ENCODE data around the gene EYS.

The EYS gene

DNA sequence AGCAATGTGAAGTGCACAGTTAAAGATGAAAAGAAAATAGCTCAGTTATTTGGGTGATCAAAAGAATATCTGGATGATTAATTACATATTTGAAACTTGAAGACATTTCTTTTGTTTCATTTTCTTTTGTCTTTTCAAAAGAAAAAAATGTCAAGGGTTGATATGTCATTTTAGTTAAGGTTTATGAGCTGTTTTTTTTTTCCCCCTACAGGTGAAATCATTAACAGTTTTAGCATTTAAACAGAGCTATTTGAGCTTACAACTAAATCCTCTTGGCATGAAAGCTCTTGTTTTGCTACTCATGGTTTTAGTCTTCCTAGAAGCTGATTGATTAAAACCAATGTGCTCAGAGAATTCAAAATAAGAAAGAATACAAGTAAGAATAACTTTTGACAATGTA lies 1184.2 kb downstream of the EYS start:
- TF ChIP-seq, protein P1, sequence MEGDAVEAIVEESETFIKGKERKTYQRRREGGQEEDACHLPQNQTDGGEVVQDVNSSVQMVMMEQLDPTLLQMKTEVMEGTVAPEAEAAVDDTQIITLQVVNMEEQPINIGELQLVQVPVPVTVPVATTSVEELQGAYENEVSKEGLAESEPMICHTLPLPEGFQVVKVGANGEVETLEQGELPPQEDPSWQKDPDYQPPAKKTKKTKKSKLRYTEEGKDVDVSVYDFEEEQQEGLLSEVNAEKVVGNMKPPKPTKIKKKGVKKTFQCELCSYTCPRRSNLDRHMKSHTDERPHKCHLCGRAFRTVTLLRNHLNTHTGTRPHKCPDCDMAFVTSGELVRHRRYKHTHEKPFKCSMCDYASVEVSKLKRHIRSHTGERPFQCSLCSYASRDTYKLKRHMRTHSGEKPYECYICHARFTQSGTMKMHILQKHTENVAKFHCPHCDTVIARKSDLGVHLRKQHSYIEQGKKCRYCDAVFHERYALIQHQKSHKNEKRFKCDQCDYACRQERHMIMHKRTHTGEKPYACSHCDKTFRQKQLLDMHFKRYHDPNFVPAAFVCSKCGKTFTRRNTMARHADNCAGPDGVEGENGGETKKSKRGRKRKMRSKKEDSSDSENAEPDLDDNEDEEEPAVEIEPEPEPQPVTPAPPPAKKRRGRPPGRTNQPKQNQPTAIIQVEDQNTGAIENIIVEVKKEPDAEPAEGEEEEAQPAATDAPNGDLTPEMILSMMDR (conservative IDR thresholded peaks at IDR 0.05), result no peak
- no peak overlapping the region for H3K27ac ChIP-seq

DNA sequence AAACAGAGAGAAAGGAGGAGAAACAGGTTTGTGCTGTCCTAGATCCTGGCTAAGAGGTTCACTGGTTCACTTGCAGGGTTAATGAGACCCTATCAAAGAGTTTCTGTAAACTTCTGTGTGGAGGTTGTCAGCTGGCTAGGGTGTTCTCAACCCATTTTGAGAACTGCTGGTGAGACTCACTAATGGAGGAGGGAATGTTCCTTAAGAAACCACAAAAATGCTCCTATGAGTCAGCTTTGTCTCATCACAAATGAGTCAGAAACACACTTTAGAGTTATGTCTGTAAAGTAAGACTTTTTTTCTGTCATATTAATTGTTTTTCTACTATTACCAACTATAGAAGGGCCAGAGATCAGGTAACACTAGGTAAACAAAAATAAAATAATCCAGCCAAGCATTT lies 1187.0 kb downstream of the EYS start:
- TF ChIP-seq, protein P1 (conservative IDR thresholded peaks at IDR 0.05), result no peak
- H3K27ac ChIP-seq, result no peak overlapping the region

DNA sequence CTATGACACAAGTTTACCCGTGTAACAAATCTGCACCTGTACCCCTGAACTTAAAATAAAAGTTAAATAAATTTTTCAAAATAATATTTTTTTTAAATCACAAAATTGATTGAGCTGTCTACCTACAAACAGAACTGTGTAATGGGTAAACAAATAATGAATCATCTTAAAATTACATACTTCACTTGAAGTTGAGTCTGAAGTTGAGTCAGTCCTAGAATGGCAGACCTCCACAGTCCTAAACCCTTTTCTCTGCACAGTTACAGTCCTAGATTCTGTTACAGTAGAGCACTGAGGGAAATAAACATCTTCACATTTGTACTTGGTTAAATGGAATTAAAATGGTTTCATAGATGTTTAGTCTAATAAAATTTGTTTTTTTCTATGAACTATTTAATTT lies 1190.6 kb downstream of the EYS start:
- no peak overlapping the region for H3K27ac ChIP-seq
- TF ChIP-seq, protein P1 (conservative IDR thresholded peaks at IDR 0.05), result no peak

DNA sequence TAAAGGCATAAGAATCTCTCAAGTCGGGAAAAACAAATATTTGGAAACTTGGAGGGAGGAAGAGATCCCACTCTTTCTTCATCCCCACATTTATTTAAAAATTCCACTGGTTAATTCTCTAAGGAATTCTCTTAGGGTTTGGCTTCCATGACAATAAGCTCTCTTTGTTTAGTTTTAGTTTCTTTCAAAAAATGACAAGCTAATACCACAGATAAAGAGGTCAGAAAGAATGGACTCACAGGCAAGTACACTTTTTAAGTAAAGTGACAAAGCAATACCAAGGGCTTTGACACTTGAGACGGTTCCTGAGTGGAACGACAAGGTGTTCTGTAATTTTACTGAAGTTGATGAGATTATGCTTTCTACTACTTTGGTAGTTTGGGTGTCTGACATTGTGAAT lies 1199.4 kb downstream of the EYS start:
- TF ChIP-seq, protein P1 (conservative IDR thresholded peaks at IDR 0.05), result no peak
- H3K27ac ChIP-seq, result no peak overlapping the region

DNA sequence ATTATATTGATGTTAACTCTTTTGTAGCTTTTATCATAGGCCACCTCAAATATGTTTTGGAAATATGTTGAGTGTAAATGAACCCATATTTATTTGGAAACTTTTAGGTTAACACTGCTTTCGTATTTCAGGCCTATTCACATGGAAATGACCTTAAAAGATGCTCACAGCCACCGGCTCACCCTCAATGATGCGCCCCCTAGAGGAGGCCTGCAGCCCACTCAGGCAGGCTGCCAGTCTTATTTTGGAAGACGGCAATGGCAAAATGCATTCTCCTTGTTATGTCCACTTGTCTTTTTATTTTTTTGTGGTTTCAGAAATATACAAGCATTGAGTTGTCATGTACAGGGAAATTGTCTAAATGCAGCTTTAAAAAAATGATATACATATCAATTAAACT lies 1201.7 kb downstream of the EYS start:
- TF ChIP-seq, protein P1 (conservative IDR thresholded peaks at IDR 0.05), result peak; percentile 62
- peak overlapping the region; percentile 67 for H3K27ac ChIP-seq

DNA sequence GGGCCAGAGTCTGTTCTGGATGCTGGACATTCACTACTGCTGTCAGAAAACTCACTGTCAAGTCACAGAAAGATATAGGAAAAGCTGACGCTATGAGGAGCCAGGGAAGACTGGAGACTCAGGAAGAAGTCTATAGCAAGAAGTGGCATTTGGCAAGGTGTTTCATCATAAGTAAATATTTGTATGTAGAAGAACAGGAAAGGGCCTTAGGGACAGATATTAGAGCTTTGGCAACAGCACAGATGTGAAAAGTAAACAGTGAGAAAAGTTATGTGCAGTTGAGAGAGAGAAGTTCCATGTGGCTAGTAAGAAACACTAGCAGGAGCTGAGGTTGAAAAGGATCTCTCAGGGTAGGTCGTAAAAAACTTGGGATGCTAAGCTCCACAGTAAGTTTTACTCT lies 1202.5 kb downstream of the EYS start:
- TF ChIP-seq, protein P1 (conservative IDR thresholded peaks at IDR 0.05), result no peak
- peak overlapping the region; percentile 67 for H3K27ac ChIP-seq

DNA sequence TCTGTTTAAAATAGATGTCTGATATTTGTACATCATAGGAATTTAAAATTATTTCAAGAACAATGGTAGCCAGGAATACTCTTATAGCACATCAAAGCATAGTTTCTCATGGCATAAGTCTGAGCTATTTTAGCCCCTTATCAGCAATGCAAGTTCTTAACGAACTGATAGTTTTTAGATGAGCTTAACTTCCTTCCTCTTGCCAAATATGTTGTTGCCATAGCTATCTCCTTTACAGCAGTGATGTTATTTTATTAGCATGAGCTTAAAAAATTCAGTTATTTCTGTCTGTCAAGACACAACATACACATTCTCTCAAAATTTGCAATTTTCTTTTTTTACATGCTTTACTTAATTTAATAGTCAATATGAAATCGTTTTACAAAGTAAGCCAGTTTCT lies 1204.2 kb downstream of the EYS start:
- TF ChIP-seq, protein P1 (conservative IDR thresholded peaks at IDR 0.05), result no peak
- H3K27ac ChIP-seq, result peak overlapping the region; percentile 67

DNA sequence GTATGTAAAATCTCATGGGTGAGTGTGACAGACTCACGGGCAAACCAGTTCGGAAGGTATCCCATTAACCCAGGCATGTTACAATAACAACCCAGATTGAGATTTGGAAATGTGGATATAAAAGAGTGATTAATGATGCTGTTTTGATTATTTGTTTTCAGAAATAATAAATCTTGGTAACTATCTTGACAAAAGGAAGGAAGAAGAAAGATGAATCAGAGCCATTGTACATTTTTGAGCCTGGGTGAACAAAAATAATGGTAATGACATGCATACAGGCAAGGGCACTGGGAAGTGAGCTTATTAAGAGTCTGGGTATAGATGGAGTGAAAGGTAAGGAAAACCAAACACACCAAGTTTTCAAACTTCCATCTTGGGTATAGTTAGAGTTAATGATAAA lies 1209.4 kb downstream of the EYS start:
- no peak overlapping the region for H3K27ac ChIP-seq
- TF ChIP-seq, protein P1 (conservative IDR thresholded peaks at IDR 0.05), result no peak

All from VCaP (cell line).